SK-N-DZ (cell line): Measurements from ENCODE around the gene PLXNA4.

Experiments used
- DNase-seq: peaks from one replicate; pipeline ENCODE4 v3.0.0-alpha.2; 2015; ENCODE audit warnings: low spot score

The PLXNA4 gene

DNA sequence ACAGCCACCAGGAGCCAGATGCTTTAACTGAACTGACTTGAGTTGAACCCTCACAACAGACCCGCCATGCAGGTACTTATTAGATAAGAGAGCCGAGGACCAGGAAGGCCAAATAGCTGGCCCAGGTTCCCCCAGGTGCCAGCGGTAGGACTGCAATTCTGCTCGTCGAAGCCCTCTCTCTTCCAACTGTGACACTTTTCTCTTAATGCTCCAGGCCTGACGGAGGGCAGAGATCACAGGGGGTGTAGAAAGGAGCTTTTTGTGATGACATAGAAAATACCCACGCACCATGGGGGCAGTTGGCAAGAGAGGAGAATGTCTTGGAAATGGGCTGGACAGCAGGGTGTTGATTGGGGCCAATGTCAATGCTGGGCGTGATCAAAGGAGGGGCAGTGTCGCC, 208.5 kb downstream of the PLXNA4 start:
- no peak for DNase-seq

GRCh38 chr7:132367004-132367403, 209.3 kb downstream of the PLXNA4 start:
- DNase-seq: no peak

- no peak for DNase-seq
Observed at GRCh38 chr7:132364226-132364625, 212.0 kb downstream of the PLXNA4 start.

GRCh38 chr7:132362059-132362458, 214.2 kb downstream of the PLXNA4 start:
- DNase-seq: no peak

- no peak for DNase-seq
Observed at GRCh38 chr7:132361146-132361545, 215.1 kb downstream of the PLXNA4 start.

- no peak for DNase-seq
Observed at GRCh38 chr7:132359743-132360142, 216.5 kb downstream of the PLXNA4 start.

GRCh38 chr7:132355048-132355447, 221.2 kb downstream of the PLXNA4 start:
- no peak for DNase-seq

DNA sequence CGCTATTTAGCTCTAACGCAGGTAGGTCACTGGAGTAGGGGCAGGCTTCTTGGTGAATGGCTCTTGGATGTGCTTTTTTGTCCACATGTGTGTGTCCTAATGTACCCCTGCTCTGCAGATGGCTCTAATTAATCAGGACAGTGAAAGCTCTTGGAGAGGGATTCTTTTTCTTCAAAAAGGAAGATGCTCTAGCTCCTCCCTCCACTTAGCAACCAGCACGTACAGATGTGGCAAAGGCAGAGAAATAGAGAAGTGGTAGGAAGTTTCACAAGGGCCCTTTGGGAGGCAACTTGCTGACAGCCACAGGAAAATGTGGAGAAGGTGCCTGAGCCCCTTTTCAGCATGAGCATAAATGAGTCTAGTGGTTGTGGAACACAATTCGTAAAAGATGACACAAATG, 221.7 kb downstream of the PLXNA4 start:
- peak; percentile 26 for DNase-seq

- no peak for DNase-seq
Observed at GRCh38 chr7:132353936-132354335, 222.3 kb downstream of the PLXNA4 start.

DNA sequence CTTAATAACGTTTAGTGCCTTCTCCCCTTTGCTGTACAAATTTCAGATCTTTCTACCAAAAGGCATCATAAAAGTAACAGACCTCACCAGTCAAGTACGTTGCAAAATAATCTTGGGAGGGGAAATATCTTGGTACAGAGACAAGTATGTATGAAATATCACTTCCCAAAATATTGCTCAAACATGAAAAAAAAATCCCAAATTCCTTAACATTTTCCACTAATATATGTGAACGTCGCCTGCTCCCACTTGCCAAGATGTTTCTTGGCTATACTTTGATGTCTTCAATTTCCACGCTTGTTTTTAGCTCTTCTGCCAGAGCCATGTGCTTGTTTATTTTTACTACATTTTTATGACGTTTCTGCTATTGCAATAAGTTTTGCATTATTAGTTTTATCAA, 223.5 kb downstream of the PLXNA4 start:
- no peak for DNase-seq

DNA sequence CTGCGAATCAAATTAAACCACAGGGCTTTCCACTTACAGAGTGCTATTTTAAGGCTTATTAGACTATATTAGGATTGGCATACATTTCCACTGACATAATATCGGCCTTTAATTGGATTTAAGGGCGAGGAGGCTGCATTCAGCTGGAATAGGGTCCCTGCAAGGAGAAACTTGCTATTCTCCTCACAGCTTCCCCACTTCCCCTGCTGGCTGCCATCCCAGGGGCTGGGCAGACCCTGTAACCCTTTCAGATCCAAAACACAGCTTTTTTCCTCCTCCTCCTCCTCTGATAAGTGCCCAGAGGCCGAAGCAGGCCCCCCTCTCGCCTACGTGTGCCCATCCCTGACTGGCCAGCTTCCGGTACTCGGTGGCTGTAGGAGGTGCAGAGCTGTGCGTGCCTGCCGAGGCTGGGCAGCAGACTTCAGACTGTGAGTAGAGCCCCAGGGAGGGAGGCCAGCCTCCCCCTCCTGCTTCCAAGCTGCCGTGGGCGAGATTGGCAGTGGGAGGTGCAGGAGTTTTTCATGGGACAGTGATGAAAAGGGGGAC, 224.2 kb downstream of the PLXNA4 start:
- DNase-seq: no peak

DNA sequence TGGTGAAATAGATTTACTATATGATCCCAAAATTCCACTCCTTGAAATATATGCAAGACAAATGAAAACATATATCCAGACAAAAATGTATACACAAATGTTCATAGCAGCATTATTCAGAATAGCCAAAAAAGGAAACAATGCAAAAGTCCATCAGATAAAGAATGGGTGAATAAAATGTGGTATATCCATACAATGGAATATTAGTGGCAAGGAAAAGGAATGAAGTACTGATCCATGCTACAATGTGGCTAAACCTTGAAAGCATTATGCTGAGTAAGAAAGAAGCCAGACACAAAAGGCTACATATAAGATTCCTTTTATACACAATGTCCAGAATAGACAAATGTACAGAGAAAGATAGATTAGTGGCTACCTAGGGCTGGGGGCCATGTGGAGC, 225.5 kb downstream of the PLXNA4 start:
- no peak for DNase-seq

DNA sequence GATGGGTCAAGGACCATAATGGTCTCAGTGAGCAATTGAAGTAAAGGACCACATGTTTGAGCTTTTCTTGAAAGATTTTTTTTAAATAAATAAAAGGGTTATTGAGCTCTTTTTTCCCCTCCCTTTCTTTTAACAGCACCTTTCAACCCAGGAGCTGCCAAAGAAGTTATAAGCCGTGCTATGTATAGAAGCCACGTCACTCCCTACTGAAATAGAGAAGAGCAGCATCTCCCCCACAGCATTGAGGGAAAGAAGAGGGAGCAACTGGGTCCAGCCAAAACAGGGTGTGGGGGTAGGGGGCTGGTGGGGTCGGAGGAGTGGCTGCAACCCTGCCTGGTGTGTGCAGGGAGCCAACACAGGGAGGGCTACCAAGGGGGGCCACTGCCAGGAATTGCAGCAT, 227.2 kb downstream of the PLXNA4 start:
- no peak for DNase-seq

DNA sequence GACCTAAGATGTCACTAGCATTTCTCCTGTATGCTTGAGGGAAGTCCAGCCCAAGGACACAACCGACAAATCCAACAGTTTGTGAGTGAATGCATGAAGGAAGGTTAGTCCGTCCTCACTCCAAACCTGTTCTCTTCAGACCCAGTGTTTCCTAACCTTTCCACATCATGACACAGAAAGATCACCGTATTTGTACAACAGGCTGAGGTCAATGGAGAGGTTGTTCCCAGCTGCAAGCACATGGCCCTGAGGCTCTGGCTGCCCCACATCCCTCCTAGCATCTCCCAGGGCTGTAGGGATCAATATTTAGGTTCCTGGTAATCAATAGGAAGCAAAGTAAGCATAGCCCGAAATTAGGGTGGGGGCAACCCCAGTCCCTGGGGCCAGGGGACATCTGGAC, 227.9 kb downstream of the PLXNA4 start:
- no peak for DNase-seq

DNA sequence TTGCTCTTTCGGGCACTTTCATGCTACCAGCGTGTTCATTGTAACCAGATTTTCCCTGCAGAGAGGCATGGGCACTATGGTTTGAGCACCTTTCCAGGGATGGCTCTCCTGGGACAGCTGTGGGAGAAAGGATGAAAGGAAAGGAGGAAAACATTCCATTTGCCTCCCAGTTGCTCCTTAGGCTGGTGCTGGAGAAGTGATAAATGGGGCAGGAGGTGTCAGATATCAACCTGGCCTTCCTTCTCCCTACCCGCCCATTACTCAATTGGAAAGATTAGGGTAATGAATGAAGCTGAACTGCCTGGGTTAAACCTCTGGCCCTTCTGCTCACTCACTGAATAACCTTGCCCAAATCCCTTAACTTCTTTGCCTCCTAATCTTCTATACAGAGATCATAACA, 228.4 kb downstream of the PLXNA4 start:
- DNase-seq: no peak

- no peak for DNase-seq
Observed at GRCh38 chr7:132347123-132347522, 229.1 kb downstream of the PLXNA4 start.

DNA sequence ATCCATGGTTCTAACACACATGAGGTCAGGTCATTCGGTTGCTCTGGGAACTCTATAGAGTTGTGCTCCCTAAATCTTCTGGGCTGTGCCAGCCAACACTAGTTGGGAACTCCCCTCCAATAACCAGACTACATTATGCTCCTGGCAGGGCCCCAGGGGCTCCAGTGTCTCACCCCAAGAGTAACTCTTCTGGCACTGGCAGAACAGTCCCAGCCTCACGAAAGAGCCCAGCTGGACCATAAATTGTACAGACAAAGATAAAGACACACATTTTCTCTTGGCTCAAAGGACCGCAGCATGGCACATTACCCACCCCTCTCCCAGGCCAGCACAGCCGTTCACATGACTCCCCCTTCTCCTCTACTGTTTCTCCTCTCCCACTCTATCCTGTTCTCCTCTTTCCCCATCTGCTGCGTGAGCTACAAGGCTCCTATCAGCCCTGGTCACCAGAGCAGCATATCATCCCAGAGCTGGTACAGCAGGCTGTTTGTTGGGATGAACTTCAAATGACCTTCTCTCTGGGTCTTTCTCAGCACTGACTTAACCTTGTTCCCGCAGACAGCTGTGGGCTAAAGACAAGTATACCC, 230.6 kb downstream of the PLXNA4 start:
- peak; percentile 37 for DNase-seq

DNA sequence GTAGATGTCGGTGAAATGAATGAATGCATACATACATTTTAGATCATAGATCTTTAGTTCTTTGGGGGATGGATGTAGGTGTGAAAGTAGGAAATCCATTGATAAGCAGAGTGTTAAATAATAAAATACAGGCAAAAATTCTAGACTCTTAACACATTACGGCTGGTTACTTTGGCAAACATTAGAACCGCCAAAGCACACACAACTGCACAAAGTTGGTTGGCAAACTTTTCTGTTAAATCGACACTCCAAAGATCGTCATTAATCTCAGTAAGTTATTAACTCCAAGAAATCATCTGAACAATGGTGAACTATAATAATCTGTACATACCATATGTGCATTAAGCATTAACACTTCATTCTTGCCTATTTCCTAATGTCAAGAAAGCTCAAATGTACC, 231.2 kb downstream of the PLXNA4 start:
- no peak for DNase-seq

GRCh38 chr7:132343199-132343598, 233.1 kb downstream of the PLXNA4 start:
- DNase-seq: no peak

DNA sequence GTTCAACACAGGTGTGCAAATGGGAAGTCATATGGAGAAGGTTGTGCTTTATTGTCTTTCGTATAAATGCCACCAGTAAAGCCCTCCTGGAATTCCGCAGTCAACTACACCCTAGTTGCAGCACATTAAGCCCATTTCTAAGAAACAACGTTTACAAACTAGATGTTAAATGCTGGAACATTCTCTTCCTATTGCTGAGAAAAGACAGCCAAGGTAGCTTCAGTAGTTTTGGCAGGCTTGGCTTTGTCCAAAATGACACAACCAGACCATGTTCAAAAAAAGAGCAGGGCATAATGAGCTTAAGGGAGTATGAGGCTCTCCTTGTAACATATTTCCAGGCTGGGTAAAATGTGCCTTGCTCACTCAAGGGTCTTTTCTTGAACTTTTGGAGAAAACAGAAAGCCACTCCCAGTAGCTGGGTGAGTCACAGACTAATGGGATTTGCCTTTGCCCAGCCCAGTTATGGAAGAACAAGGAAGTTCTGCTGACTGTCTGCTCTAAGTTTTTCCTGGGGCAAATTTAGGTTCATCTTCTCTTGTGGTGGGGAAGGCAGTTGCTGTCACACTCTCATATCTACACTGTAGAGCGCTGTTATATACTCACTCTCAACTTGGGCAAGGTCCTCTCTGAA, 238.7 kb downstream of the PLXNA4 start:
- no peak for DNase-seq

GRCh38 chr7:132336797-132337196, 239.5 kb downstream of the PLXNA4 start:
- no peak for DNase-seq

DNA sequence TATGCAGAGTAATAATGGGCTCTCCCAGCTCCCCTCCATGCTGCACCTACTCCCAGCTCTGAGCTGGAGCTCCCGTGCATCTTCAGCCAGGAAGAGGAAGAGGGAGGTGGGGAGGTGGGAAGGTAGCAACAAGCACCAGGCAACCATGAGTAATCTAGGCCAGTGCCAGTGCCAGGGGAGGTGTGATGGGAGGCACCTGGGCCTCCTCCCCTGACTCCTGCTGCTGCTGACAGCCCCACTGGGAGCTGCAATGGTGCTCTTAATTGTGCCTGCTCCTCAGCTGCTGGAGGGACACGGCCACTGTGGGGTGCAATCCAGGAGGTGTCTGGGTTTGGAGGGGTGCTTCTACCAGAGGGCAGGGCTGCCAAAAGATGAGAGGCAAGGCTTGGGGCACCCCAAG, 243.0 kb downstream of the PLXNA4 start:
- no peak for DNase-seq

- DNase-seq: no peak
Observed at GRCh38 chr7:132328760-132329159, 247.5 kb downstream of the PLXNA4 start.
